GM18951 (cell line): ENCODE measurements around the gene RAB13.

Source experiments
- POLR2A ChIP-seq: IDR thresholded peaks from 4 replicates; pipeline ENCODE4 v1.6.1; 2011; ENCODE audit warnings: mild to moderate bottlenecking; ENCODE audit not compliant: insufficient read length, insufficient read depth; ENCODE audit errors: extremely low read depth
- in situ Hi-C: fragments of 300-500 bp; cut with MboI; formaldehyde crosslinking; loops from one replicate; pipeline ENCODE4 v1.12.0; 2022; ENCODE audit warnings: low sequenced_read_pairs, mixed read lengths, inconsistent platforms; ENCODE audit not compliant: unreplicated experiment

The RAB13 gene

GRCh38 chr1:153944005-153944826 lies 41.9 kb downstream of the RAB13 start:
- in situ Hi-C loops = no loop called here
- TF ChIP-seq POLR2A = no peak

GRCh38 chr1:153942766-153943549 lies 43.2 kb downstream of the RAB13 start:
- in situ Hi-C loops = no loop called here
- no peak for TF ChIP-seq POLR2A

GRCh38 chr1:153941826-153942725 lies 44.1 kb downstream of the RAB13 start:
- TF ChIP-seq POLR2A = no peak
- in situ Hi-C loops = no loop called here

GRCh38 chr1:153940756-153941155 lies 45.4 kb downstream of the RAB13 start:
- TF ChIP-seq POLR2A = no peak
- in situ Hi-C loops = no loop called here

GRCh38 chr1:153939476-153939875 lies 46.7 kb downstream of the RAB13 start:
- no peak for TF ChIP-seq POLR2A
- in situ Hi-C loops = no loop called here

- in situ Hi-C loops = no loop called here
- no peak for TF ChIP-seq POLR2A
Observed at GRCh38 chr1:153938996-153939395, 47.1 kb downstream of the RAB13 start.

- in situ Hi-C loops = no loop called here
- TF ChIP-seq POLR2A = no peak
Observed at GRCh38 chr1:153937331-153937730, 48.8 kb downstream of the RAB13 start.

GRCh38 chr1:153936011-153936802 lies 49.9 kb downstream of the RAB13 start:
- no peak for TF ChIP-seq POLR2A
- in situ Hi-C loops = no loop called here

- TF ChIP-seq POLR2A = no peak
- in situ Hi-C loops = no loop called here
Observed at GRCh38 chr1:153934746-153935145, 51.4 kb downstream of the RAB13 start.

GRCh38 chr1:153933955-153934354 lies 52.2 kb downstream of the RAB13 start:
- no peak for TF ChIP-seq POLR2A

GRCh38 chr1:153933430-153933829 lies 52.7 kb downstream of the RAB13 start:
- in situ Hi-C loops = no loop called here
- TF ChIP-seq POLR2A = no peak

More at GRCh38 chr1:153933955-153934354, 52.2 kb downstream of the RAB13 start:
- in situ Hi-C loops = no loop called here
